Breast epithelium (tissue), 4 donors: Measurements from ENCODE around the gene PASK. TPM values are rescaled to one million over a fixed set of nuclear protein-coding genes. Genes with fewer than 3 reads are reported as not detected.

ENCODE experiments used
- DNase-seq, 2 donors: peaks; one replicate each; pipeline ENCODE4 v3.0.0-alpha.2; 2019; ENCODE audit warnings: low spot score in 2 of 2
- H3K27ac ChIP-seq, 2 donors: fragments of 200-600 bp; sonication (generic) in 1 of 2; one replicate each; pipeline ENCODE4 v1.5.1; 2016 to 2019; ENCODE audit warnings: mild to moderate bottlenecking in 1 of 2
- H3K27me3 ChIP-seq, 2 donors: fragments of 200-600 bp; sonication (generic) in 1 of 2; one replicate each; pipeline versions ENCODE4 v1.5.1 to v1.6.0; 2017 to 2019; ENCODE audit warnings: control low read depth in 1 of 2, mild to moderate bottlenecking in 1 of 2
- H3K36me3 ChIP-seq: fragments of 200-600 bp; one replicate; pipeline ENCODE4 v1.5.1; 2019
- H3K4me1 ChIP-seq, 2 donors: fragments of 200-600 bp; sonication (generic); one replicate each; pipeline ENCODE4 v1.5.1; 2016 to 2019; ENCODE audit warnings: control low read depth in 1 of 2
- H3K4me3 ChIP-seq, 3 donors: fragments of 200-600 bp; sonication (generic); 1 replicate in 2 of 3; 2 replicates in 1 of 3; pipeline ENCODE4 v1.5.1; 2016 to 2019; ENCODE audit warnings: mild to moderate bottlenecking in 3 of 3, moderate library complexity in 2 of 3
- H3K9me3 ChIP-seq, 2 donors: fragments of 200-600 bp; sonication (generic) in 1 of 2; one replicate each; pipeline ENCODE4 v1.5.1; 2016 to 2019; ENCODE audit warnings: control low read depth in 1 of 2
- POLR2A ChIP-seq: fragments of 450-650 bp; IDR thresholded peaks from one replicate; pipeline ENCODE4 v1.6.1; 2016; ENCODE audit warnings: antibody characterized with exemption, mild to moderate bottlenecking, moderate library complexity
- POLR2AphosphoS5 ChIP-seq, 3 donors: sonication (generic); formaldehyde crosslinking; IDR thresholded peaks; one replicate each; pipeline ENCODE4 v1.6.1; 2017; ENCODE audit warnings: antibody characterized with exemption in 3 of 3
- intact Hi-C: fragments of 100-400 bp; cut with DNase I; formaldehyde crosslinking; loops from one replicate; pipeline ENCODE4 v1.15.1; 2023; ENCODE audit warnings: low total_unique reads
- total RNA-seq, 3 donors: library from RNA; depleted of rRNA; stranded (reverse); fragments of >200 nt; gene quantifications; one replicate each; pipeline ENCODE4 v1.1.0, GENCODE V29; 2016
- TF ChIP-seq, protein P1 (sequence below), 3 donors: fragments of 450-650 bp; IDR thresholded peaks; one replicate each; pipeline ENCODE4 v1.5.1; 2016 to 2017; ENCODE audit warnings: antibody characterized with exemption in 3 of 3, mild to moderate bottlenecking in 3 of 3, moderate library complexity in 3 of 3

Gene PASK
- total RNA-seq, 3 donors from 2014 or later: 4.3 to 7.3 (median 6.6) TPM

DNA sequence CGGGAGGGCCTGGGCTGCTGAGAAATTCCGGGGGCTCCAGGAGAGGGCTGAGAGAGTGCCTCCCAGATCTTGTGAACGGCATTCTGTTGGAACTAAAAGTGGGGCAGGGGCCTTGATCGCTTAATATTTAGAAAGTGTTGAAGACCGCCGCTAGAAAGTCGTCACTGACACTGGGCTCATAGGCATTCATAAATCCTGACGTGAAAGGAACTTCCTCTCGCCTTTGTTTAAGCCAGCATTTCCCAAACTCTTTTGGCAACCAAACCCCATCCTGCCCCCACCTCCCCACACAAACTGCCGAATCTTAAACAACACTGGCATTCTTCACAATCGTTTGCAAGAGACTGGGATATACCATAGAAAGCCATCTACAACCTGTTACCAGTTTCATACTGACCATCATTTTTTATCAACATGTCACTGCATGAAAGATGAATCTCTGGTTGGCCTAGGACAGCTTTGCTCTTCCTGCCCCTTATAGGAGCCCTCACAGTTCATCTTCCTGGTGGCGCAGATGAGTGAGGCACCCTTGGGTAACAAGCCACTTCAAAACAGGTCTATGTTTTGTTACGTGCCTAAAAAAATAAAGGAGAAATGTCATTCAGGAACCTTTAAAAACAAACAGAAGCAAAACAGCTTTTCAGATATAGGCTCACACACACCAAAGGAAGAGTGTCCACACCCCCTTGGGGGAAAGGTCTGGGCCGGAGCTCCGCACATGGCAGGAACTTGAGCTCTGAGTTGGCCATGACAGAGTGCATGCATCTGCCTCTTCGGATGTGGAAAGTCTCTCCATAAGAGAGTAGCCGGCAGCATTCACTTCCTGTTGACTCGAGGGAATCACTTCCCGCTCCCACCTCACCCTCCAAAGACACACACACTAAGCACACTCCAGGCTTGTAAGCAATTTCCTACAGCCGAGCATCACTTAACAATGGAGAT lies 60.2 kb downstream of the PASK start:
- H3K9me3 ChIP-seq: no peaks in the 10 kb centered on the region
- intact Hi-C loops: no loop called here
- no peak overlapping the region for H3K4me3 ChIP-seq
- peaks cover 15% of the 10 kb centered on the region for H3K36me3 ChIP-seq
- H3K27me3 ChIP-seq: no peaks in the 10 kb centered on the region
- DNase-seq: no peak
- no peak for TF ChIP-seq POLR2AphosphoS5 (IDR thresholded peaks at IDR 0.05)
- TF ChIP-seq, protein P1, sequence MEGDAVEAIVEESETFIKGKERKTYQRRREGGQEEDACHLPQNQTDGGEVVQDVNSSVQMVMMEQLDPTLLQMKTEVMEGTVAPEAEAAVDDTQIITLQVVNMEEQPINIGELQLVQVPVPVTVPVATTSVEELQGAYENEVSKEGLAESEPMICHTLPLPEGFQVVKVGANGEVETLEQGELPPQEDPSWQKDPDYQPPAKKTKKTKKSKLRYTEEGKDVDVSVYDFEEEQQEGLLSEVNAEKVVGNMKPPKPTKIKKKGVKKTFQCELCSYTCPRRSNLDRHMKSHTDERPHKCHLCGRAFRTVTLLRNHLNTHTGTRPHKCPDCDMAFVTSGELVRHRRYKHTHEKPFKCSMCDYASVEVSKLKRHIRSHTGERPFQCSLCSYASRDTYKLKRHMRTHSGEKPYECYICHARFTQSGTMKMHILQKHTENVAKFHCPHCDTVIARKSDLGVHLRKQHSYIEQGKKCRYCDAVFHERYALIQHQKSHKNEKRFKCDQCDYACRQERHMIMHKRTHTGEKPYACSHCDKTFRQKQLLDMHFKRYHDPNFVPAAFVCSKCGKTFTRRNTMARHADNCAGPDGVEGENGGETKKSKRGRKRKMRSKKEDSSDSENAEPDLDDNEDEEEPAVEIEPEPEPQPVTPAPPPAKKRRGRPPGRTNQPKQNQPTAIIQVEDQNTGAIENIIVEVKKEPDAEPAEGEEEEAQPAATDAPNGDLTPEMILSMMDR (IDR thresholded peaks at IDR 0.05): no peak
- TF ChIP-seq POLR2A: no peak
- no peak overlapping the region for H3K27ac ChIP-seq
- no peaks in the 10 kb centered on the region for H3K4me1 ChIP-seq

DNA sequence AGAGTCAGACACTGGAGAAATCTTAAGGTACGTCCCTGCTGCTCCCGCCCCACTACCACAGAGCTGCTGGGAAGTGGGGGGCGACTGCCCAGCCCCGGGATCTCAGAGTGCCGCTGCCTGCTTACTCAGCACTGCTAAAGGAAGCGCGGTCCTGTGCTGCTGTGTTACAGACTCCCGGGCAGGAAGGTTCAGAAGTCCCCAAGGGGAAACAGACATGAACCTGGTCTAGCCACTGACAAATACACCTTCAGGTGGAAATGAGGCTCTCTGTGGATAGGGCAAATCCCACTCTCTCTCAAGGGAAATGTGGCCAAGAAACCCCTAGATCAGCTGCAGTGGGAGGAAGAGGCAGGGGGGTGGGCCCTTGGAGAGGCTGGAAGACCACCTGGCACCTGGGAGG lies 60.9 kb downstream of the PASK start:
- no peaks in the 10 kb centered on the region for H3K27me3 ChIP-seq
- H3K4me1 ChIP-seq: no peaks in the 10 kb centered on the region
- no peaks in the 10 kb centered on the region for H3K9me3 ChIP-seq
- no peak for DNase-seq
- TF ChIP-seq POLR2A (no peak), POLR2AphosphoS5 (IDR thresholded peaks at IDR 0.05) (no peak)
- TF ChIP-seq, protein P1 (IDR thresholded peaks at IDR 0.05): no peak
- no peak overlapping the region for H3K27ac ChIP-seq
- no peak overlapping the region for H3K4me3 ChIP-seq
- intact Hi-C loops: no loop called here
- H3K36me3 ChIP-seq: peaks cover 15% of the 10 kb centered on the region

DNA sequence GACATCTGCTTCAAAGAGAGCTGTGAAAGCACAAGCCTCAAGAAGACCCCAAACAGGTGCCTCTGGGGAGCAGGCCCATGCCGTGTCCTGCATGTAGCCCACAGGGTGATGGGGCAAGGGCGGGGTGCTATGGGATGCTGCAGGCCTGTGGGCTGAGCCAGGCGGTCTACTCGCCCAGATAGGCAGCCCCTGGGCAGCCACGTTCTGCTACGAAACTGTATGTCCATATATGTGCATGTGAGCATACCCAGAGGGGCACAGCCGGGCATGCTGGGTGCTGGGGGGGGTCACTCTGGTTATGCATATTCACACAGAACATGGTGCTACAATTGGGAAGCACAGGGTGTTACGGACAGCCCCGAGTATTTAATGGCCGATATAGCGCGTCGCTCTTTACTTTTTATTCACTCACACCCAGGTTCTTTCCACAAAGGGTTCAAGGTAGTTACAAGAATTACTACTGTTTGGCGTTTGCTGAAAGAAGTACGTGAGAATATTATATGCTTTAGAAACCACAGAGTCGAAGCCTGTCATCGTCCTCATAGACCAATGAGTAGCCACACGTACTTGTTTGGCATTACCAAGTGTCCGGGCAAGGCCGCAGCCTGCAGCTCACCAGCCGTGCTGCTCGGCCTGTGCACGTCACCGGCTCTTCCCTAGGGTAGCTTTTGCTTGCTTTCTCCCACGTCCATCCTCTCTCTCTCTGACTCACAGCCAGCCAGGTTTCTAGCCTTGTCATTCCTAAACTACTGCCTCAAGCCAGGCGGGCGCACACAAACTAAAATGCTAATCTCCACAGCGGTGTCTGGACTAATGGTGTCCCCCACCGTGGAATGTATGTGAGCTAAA lies 61.6 kb downstream of the PASK start:
- H3K4me3 ChIP-seq: no peak overlapping the region
- no peaks in the 10 kb centered on the region for H3K27me3 ChIP-seq
- no peak overlapping the region for H3K27ac ChIP-seq
- H3K9me3 ChIP-seq: no peaks in the 10 kb centered on the region
- intact Hi-C loops: no loop called here
- no peak for DNase-seq
- H3K4me1 ChIP-seq: no peaks in the 10 kb centered on the region
- TF ChIP-seq, protein P1 (IDR thresholded peaks at IDR 0.05): no peak
- TF ChIP-seq POLR2AphosphoS5 (IDR thresholded peaks at IDR 0.05) (no peak), POLR2A (no peak)
- peaks cover 15% of the 10 kb centered on the region for H3K36me3 ChIP-seq

DNA sequence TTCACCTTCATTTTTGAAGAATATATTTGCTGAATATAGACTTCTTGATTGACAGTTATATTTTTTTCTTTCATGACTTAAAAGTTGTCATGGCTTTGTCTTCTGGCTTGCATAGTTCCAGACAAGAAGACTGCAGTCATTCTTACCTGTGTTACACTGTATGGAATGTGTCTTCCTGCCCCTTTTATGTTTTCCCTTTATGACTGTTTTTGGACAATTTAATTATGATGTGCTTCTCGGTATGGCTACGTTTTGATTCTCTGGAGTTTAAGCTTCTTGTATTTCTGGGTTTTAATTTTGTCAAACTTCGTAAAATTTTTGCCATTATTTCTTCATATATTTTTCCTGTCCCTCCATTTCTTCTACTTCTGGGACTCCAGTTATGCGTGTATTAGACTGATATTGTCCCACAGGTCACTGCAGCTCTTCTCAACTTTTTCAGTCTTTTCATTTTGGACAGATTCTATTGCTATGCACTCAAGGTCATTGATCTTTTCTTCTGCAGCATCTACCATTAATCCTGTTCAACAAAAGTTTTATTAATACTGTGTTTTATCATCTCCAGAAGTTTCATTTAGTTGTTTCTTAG lies 64.3 kb downstream of the PASK start:
- Histone ChIP-seq H3K27ac (no peak overlapping the region), H3K4me3 (no peak overlapping the region), H3K4me1 (no peaks in the 10 kb centered on the region), H3K27me3 (no peaks in the 10 kb centered on the region), H3K9me3 (no peaks in the 10 kb centered on the region), H3K36me3 (peaks cover 15% of the 10 kb centered on the region)
- no peak for DNase-seq
- intact Hi-C loops: no loop called here
- TF ChIP-seq POLR2AphosphoS5 (IDR thresholded peaks at IDR 0.05): no peak
- TF ChIP-seq, protein P1 (IDR thresholded peaks at IDR 0.05): no peak
- no peak for TF ChIP-seq POLR2A
